COLO829 (cell line): ENCODE results near the gene TSSK6.
A peak's percentile ranks its signal among the peaks of the same experiment; 100 is the strongest.

ENCODE experiments used
- DNase-seq: peaks from one replicate; pipeline ENCODE4 v3.0.0; 2012; ENCODE audit warnings: low spot score

Gene TSSK6

GRCh38 chr19:19514881-19515641 is at the start of gene TSSK6:
TSS of gene TSSK6 (minus strand) at chr19:19515548. CDS start at chr19:19515427, 121 bp downstream.
- no peak for DNase-seq

DNA sequence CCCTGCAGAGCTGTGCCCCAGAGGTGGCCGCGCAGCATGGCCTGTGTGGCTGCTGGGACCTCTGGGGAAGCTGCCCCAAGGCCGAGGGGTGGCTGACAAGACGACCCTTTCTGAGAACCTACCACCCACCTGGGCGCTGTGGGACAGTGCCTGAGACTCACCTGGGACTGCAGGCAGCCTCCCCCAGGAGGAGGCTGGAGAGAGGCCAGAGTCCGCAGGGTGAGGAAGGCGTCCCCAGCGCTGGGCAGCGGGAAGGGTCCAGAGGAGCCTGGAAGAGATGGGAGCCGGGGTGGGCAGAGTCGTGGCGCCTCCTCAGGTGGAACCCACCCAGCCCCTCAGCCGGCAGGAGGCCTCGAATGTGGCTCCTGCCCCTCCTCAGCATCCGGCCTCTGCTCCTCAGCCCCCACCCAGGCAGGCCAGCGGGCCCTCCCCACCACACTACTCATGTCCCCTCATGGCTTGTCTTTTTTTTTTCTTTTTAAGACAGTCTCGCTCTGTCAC is 48.0 kb upstream of the TSSK6 start:
- no peak for DNase-seq

DNA sequence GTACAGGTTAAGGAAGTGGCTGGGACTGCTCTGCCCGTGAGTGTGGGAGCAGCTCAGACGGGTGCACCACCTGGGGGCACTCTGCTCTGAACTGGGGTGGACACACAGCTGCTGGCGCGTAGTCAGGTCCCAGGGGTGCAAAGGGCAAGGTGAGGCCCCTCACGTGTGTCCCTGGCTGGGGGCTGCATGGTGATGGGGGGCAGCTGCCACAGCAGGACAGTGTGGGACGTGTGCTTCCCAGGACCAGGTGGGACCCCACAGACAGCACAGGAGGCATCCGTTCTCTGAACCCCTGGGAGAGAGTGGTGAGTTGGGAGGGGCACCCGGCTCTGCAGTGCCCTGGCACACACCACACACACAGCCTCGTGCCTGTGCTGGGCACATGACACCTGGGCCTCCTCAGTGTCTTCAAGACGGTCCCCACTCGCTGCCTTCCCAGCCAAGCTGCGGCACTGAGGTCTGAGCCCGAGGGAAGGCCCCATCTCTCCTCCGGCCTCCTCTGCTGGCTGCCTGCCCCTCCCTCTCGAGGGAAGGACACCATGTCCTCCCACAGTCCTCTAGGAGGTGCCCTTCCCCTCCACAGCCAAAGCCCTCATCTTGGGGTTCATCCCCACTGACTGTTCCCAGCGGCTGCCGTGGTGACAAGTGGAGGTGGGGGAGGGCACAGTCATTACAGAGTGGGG is 47.5 kb upstream of the TSSK6 start:
- DNase-seq, result no peak

DNA sequence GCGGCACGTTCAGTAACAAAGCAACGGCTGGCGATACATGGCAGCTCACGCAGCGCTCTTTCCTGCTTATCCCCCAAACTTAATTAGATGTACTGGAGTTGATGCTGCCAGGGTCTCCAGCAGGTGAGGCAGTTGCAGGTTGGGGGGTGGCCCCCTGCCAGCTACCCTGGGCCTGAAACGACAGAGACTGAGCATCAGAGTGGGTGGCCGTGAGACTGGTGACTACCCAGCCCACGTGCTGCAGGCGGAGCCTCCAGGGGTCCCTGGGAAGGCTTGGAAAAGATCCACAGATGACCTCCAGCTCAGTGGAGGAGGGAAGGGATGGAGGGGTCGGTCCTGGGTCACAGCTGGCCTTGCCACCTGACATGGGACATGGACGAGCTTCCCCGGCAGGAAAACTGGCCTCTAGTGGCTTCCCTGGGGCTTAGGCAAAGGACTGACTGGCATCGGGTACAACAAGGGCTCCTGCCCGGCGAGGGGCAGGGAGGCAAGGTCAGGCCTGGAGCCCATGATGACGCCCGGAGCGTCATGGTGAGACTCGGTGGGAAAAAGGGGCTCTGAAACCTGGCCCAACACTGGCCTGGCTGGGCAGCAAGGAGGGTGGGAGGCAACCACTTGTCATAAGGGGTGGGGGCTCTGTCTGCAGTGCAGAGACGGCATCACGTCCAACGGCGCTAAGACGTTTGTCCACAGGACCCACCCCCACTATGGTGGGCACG is 46.8 kb upstream of the TSSK6 start:
- no peak for DNase-seq

DNA sequence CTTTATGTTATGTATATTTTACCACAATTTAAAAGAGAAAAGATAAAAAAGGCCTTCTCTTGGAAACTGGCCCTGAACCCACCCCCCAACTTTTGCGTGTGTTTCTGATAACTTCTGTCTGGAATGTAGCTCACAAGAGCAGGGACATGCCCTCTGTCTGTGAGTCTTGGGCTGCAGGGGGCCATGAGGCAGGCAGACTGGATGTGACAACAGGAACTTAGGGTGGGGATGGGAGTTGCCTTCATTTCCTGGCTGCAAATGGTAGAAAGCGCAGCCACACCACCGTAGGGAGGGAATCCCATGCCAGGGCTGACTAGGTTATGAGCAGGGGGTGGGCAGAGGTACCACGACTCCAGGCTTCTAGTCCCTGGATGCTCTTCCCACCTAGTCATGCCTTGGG is 44.6 kb upstream of the TSSK6 start:
- DNase-seq, result no peak

- DNase-seq, result no peak
Observed at GRCh38 chr19:19558636-19559035, 43.3 kb upstream of the TSSK6 start.

DNA sequence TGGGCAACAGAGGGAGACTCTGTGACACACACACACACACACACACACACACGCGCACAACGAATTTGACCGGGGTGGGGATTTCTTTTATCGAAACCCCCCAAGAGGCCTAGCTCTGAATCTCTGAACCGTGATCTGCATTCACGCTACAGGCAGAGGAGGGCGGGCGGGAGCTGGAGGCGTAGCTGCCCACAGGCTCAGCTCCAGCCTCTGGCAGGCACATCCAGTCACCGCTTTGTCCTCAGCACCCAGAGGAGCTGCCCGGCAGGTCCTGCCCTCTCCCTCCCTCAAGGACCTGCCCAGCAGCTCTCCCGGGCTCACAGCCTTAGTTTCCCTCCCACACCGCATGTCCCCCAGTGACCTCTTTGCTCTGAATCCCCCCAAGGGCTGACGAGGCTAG is 42.7 kb upstream of the TSSK6 start:
- no peak for DNase-seq

- no peak for DNase-seq
Observed at GRCh38 chr19:19554074-19555023, 39.0 kb upstream of the TSSK6 start.

GRCh38 chr19:19553670-19554069 is 38.3 kb upstream of the TSSK6 start:
- no peak for DNase-seq

DNA sequence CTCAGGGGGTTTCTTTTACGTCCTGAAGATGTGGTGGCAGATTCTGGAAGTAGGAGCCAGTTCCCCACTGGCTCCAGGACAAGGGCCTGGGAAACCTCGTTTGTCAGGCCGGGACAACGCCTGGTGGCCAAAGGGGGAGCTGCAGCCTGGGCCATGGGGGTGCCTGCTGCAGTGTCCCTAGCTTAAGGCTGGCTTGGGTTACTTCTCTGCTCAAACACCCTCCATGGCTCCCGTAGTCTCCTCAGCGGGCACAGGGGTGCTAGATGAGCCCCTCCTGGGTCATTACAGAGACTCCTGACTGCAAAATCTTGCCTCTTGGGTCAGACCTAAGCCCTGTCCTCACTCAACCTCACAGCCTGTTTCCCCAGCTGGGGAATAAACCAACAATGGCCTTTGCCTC is 37.5 kb upstream of the TSSK6 start:
- DNase-seq, result no peak

- no peak for DNase-seq
Observed at GRCh38 chr19:19551853-19552192, 36.5 kb upstream of the TSSK6 start.

GRCh38 chr19:19550972-19551852 is 35.9 kb upstream of the TSSK6 start:
- no peak for DNase-seq

DNA sequence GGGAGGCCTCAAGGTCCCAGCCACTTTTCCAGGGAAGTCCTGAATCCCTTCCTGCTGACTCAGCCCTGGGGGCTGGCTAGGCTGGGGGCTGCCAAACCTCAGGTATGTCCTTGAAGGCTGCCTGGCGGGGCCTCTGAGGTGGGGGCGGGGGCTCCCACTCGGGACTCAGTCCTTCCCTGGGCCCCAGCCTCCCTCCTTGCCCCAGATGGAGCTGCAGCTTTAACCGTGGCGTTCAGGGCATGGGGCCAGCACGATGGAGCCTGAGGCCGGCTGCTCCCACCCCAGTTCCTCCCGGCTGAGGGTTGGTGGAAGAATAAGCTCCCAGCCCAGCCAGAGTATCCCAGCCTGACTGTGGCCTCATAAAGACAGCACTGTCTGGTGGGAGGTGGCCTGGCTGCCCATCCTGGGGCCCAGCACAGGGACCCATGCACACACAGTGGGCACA is 35.2 kb upstream of the TSSK6 start:
- peak; percentile 35 for DNase-seq

DNA sequence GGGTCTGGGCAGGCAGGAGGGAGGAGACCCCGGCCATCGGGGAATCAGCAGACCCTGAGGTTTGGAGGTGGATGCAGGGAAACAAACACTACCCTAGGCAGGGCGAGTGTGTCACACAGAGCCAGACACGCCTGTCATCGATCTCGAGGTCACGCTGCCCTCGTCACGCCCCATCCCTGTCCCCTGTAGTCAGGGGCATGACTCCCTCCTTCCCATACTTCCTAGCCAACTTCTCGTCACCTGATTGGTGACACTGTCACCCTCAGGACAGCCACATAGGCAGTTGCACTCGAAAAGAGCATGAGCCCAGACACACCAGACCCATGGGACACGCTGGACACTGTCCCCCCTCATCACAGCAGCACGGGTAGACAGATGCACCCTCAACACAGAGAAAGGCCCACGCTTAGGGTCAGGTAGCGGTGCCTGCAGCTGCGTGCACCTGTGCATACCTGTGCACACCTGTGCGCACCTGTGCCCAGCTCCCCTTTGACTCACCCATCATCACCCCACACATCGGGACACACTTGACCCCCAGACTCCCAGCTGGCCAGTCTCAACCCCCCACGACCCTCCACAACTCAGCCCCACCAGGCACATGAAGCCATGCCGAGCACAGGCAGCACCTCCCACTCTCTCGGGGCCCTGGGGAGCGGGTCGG is 34.6 kb upstream of the TSSK6 start:
- no peak for DNase-seq

- DNase-seq, result no peak
Observed at GRCh38 chr19:19548915-19549759, 33.8 kb upstream of the TSSK6 start.

- DNase-seq, result no peak
Observed at GRCh38 chr19:19547674-19548336, 32.5 kb upstream of the TSSK6 start.

GRCh38 chr19:19546751-19547162 is 31.4 kb upstream of the TSSK6 start:
- no peak for DNase-seq

DNA sequence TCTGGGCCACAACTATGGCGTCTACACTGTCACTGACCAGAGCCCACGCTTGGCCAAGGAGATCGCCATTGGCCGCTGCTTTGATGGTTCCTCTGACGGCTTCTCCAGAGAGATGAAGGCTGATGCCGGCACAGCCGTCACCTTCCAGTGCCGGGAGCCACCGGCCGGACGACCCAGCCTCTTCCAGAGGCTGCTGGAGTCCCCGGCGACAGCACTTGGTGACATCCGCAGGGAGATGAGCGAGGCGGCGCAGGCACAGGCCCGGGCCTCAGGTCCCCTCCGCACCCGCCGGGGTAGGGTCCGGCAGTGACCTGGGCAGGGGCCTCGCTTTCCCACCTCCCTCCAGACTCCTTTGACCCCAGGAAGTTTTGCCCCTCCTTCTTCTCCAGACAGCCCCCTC is 30.4 kb upstream of the TSSK6 start:
- DNase-seq, result no peak
